NCI-H526 (cell line): ENCODE results near the gene PRICKLE3.
"Not testable (repeated sequence)": the region's sequence is repeated elsewhere in the genome, so short reads cannot be mapped to it uniquely, and the experiment has no call there.

ENCODE experiments used
- DNase-seq, 2 experiments: peaks; one replicate each; lab custom pipeline; 2025; lab: John Stamatoyannopoulos, UW

PRICKLE3 gene

DNA sequence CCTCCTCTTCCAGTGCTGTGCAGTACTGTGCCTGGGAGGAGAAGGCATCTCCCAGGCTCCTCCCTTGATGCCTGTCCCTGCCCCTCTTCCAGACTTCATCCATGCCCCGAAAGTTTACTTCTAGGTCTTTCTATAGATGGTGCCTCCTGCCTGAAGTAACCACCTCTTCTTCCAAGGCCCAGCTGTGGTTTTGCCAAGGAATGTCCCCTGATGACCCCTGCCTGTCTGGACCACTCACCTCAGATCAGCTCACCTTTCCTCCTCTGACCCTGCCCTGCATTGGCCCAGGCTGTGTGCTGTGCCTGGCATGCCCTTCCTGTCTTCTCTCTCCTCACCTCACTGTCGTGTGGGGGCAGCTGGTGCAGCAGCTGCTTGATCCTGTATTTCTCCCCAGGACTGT, 6.8 kb downstream of the PRICKLE3 start:
- DNase-seq, result no peak

DNA sequence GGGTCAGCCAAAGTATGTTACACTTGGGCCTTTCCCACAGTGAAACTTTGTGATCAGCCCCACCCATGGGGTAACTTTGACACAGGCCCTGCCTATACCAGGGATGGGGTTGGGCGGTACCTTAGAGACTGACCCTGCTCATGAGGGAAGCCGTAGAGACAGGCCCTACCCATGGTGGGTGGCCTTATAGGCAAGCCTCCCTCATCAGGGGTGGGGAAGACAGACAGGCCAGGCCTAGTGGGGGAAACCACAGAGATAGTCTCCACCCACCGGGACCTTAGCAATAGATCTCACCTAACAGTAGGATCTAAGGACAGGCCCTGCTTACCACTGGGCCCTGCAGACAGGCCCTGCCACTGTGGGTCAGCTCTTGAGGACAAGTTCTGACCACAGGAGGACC, 7.6 kb downstream of the PRICKLE3 start:
- no peak for DNase-seq

- DNase-seq, result no peak
Observed at GRCh38 chrX:49177873-49178480, 8.2 kb downstream of the PRICKLE3 start.

DNA sequence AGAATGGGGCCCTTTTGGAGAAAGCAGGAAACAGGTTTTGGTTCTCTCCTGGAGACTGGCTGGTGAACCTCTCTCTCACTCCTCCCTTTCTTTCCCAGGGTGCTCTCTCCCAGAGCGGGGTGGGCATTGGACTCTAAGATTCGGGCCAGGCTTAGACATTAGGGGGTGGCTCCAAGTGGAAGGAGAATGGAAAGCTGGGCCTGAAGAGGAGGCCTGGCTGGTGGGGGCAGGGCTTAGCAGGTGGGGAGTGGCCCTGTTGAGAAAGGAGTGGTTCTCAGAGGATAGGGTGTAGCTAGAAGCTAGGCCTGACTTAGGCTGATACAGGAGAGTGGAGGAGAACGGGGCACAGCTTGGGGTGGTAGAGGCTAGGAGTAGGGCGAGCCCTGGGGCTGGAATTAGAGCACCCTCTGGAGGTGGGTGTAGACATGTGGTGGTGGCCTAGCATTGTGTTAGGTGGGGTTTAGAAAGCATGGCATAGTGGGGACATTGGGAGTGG, 8.8 kb downstream of the PRICKLE3 start:
- no peak for DNase-seq

DNA sequence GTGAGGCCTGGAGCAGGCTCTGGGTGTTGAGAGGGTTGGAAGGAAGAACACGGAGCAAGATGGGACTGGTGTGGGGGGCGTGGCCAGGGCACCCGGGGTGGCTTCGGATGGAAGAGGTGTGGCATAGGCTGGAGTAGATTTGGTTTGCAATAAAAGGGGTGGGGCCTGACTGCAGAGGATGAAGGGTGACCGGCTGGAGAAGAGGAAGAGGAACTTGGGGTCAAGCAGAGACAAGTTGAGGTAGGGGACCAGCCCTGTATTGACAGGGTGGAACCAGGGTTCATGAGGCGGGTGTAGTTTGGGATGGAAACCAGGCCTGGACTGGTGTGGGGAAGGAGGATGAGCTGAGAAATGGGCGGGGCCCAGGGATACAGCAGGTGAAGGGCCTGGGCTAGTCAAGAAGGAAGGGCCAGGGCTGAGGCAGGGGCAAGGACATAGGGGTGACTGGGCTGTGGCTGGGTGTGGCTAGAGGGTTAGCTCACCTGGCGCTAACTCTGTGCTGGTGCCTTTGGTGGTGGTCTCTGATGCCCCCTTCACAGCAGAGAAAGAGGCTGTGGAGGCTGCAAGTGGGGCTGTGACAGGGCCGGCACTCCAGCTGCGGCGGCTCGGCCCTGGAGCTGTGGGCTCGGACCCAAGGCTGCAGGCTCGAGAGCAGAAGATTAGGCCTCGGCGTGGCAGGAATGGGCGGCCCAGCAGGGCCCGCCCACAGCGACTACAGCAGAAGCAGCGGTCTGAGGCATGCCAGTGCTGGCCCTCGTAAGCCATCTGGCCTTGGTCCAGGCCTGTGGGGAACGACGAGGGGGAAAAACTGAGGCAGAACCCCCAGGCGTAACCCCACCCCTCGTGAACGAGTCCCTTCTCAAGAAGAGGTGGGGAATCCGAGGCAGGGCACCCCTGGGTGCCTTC, 9.5 kb downstream of the PRICKLE3 start:
- no peak for DNase-seq

DNA sequence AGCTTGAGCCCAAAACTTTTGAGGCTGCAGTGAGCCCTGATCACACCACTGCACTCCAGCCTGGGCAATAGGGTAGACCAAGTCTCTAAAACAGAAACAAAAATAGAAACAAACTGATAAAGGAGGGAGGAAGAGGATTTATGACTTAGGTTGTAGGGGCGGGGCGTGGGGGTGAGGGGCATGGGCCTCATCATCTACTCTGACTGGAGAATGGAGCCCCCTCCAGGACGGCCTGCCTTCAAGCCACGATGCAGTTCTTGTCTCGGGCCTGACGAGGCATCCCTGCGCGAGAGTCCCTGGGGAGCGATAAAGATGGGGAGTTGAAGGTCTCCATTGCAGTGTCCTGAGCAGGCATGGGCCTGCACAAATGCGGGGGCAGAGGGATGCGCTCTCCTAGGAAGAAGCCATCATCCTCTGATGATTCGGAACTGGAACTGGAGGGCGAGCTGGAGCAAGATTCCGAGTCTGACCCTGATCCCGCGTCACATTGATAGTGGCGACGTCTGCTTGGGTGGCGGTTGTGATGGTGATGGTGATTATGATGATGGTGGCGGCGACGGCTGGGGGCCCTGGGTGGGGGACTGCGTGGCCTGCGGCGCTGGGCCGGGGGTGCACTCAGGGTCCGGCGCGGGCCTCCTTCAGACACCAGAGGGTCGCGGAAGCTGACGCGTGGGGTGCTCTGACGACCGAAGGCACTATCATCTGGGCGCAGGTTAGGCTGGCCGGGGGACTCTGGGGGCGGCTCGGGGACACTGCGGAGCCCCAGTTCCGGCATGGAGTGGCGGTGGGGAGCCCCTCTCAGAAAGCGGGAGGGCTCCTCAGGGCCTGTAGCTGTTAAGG, 10.5 kb downstream of the PRICKLE3 start:
- peak in 1 of 2 experiments; percentile 22 for DNase-seq

- no peak for DNase-seq
Observed at GRCh38 chrX:49174723-49175122, 11.4 kb downstream of the PRICKLE3 start.

GRCh38 chrX:49173544-49173943, 12.6 kb downstream of the PRICKLE3 start:
- not testable (repeated sequence) for DNase-seq

DNA sequence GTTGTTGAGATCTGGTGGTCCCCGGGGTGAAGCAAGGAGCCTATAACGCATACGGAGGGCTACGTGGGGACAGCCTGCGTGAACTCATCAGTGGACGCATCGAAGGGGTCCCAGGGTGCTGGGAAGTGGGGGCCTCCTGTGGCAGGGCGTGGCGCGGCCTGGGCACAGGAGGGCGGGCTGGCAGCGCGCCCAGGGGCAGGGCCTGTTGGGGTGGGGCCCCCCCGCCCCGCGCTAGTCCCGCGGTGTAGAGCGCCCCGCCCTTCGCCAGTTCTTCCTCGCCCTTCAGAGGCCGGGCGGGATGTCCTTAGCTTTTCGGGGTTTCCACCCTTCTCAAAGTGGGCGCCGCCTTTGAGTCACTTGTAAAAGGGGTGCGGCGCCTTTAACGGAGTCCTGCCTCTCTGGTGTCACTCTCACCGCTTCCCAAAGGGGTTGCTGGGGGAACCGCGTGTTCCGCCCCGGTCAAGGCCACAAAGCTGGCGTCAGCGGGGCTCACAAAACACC, 13.8 kb downstream of the PRICKLE3 start:
- DNase-seq, result peak in 1 of 2 experiments; percentile 67

GRCh38 chrX:49171752-49172279, 14.4 kb downstream of the PRICKLE3 start, which contains the start of gene PLP2:
PLP2 (plus strand) TSS chrX:49171898; CDS start chrX:49172001, 103 bp downstream.
- peak in 1 of 2 experiments; percentile 43 for DNase-seq

DNA sequence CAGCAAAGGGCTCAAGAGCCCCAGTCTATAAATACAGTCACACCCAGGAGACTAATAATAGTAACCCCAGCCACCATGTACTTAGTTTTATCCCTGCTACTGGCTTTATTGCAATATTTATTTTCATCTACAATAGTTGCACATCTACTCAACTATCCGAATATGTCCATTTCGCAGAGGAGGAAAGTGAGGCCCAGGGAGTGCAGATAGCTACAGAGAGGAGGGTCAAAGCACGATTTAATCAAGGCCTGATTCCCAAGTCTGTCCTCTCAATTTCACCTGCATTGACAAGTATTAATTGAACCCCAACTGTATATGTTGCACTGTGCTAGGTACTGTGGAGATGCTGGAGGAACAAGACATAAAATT, 18.4 kb downstream of the PRICKLE3 start:
- no peak for DNase-seq

DNA sequence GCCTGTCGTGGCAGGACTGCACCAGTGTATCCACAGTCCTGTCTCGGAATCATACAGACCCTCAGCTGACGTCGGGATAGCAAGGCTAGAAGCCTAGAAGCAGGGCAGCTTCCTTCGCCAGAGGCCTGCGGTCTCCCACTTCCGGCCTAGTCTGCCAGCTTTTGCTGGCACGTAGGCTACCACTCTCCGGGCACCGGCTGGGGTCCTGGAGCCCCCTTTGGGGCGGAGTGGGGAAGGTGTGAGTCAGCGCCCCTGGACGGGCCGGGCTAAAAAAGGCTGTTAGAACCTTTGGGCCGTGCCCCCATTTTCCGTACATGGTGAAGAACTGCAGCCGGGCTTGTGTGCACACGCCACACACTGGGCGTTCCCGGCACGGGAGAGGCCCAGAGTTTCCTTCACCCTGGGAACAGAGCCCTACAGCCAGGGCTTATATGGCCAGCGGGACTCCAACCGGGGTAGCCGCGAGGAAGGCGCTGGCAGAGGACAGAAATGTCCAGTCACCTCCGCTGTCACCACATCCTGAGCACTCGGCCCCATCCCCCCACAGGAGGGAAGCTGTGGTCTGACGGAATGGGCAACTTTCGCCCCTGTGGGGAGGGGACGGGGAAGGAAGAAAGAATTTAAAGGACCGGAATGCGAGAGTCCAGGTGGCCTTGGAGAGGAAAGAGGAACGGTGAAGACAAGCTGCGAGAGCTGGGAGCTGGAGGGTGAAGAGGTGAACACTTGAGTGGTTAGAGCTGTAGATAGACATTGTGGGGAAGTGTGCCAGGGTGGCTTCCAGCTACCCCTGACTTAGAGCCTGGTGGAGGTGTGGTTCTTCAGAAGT, 19.0 kb downstream of the PRICKLE3 start:
- DNase-seq, result peak in 1 of 2 experiments; percentile 63

- DNase-seq, result peak; percentile 90 to 96
Observed at GRCh38 chrX:49165901-49166881, 20.0 kb downstream of the PRICKLE3 start.

DNA sequence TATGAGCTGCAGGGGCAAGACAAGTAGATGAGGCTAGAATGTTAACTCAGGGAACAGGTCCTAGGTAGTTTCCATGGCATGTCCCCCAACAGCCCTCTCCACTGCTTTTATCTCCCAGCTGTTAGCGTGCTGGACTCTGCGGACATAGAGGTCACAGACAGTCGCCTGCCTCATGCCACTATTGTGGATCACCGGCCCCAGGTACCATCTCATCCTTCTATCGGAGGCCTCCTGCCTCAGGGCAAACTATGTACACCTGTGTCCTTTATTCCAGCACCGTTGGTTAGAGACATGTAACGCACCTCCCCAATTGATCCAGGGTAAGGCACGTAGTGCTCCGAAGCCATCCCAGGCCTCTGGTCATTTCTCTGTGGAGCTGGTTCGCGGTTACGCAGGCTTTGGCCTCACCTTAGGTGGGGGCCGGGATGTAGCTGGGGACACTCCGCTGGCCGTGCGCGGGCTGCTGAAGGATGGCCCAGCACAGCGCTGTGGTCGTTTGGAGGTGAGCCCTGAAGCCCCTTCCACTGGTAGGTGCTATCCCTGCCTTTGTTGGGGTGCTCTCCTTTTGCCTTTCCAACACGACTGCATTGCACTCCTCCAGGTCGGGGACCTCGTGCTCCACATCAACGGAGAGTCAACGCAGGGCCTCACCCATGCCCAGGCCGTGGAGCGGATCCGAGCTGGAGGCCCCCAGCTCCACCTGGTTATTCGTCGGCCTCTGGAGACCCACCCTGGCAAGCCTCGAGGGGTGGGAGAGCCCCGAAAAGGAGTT, 21.4 kb downstream of the PRICKLE3 start:
- no peak for DNase-seq

GRCh38 chrX:49163555-49164419, 22.4 kb downstream of the PRICKLE3 start:
- DNase-seq, result peak; percentile 54 to 80

DNA sequence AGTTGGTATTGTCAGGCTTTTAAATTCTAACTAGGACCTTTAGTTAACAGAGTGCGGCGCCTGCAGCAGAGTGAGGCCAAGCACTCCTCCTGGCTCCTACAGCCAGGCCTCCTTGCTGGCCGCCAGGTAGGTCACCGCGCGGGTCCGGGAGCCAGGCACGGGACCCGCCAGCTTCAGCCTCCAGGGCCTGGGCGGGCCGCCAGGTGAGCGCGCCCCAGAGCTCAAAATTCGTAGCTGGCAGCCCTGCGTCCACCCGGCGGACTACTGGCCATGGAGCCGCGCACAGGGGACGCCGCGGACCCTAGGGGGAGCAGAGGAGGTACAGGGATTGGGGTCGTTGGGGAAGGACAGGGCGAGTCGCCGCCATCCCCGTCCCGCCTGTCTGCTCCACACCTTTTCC, 23.6 kb downstream of the PRICKLE3 start, which contains the start of gene MAGIX:
Gene MAGIX (plus strand): TSS at position 139 of the 400 bp plus-strand sequence. CDS start 132 bp downstream, at position 271.
- DNase-seq, result no peak

DNA sequence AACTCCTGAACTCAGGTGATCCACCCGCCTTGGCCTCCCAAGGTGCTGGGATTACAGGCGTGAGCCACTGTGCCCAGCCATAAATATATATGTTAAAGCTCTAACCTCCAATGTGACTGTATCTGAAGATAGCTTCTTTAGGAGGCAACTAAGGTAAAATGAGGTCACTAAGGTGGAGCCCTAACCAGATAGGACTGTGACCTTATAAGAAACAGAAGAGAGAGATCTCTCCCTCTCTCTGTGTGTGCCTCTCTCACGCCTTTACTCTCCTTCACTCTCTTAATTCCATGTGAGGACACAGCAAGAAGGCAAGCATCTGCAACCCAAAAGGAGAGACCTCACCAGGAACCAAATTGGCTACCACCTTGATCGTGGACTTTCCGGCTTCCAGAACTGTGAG, 24.5 kb downstream of the PRICKLE3 start:
- DNase-seq, result no peak

- no peak for DNase-seq
Observed at GRCh38 chrX:49160908-49161307, 25.3 kb downstream of the PRICKLE3 start.
